H9 (cell line): ENCODE measurements around the gene GPR34. TPM values are rescaled to one million over a fixed set of nuclear protein-coding genes. Genes with fewer than 3 reads are reported as not detected.

ENCODE experiments used
- DNase-seq: peaks from one replicate; pipeline ENCODE4 v3.0.0-alpha.2; 2017
- H2AFZ ChIP-seq: one replicate; pipeline ENCODE4 v1.6.1; 2013; ENCODE audit warnings: mild to moderate bottlenecking, low read length, control low read depth, moderate library complexity
- H2AK5ac ChIP-seq: 2 replicates; pipeline ENCODE4 v1.6.1; 2013; ENCODE audit warnings: low read length, control low read depth, mixed read lengths; ENCODE audit not compliant: insufficient read length
- H2BK120ac ChIP-seq: one replicate; pipeline ENCODE4 v1.6.1; 2013; ENCODE audit warnings: low read depth, mild to moderate bottlenecking, low read length, control low read depth, inconsistent platforms; ENCODE audit not compliant: poor library complexity, severe bottlenecking
- H2BK12ac ChIP-seq: 2 replicates; pipeline ENCODE4 v1.6.1; 2013; ENCODE audit warnings: low read length, control low read depth, mixed read lengths, low read depth; ENCODE audit not compliant: insufficient read length
- H2BK15ac ChIP-seq: 2 replicates; pipeline ENCODE4 v1.6.1; 2013; ENCODE audit warnings: low read depth, low read length, control low read depth
- H2BK20ac ChIP-seq: one replicate; pipeline ENCODE4 v1.6.1; 2013; ENCODE audit warnings: low read depth, mild to moderate bottlenecking, low read length, control low read depth, inconsistent platforms; ENCODE audit not compliant: poor library complexity, severe bottlenecking
- H2BK5ac ChIP-seq: 2 replicates; pipeline ENCODE4 v1.6.1; 2013; ENCODE audit warnings: low read length, control low read depth, mixed read lengths; ENCODE audit not compliant: insufficient read length
- H3K14ac ChIP-seq: 2 replicates; pipeline ENCODE4 v1.6.1; 2013; ENCODE audit warnings: low read length, control low read depth; ENCODE audit not compliant: insufficient read depth
- H3K18ac ChIP-seq: 2 replicates; pipeline ENCODE4 v1.6.1; 2013; ENCODE audit warnings: low read depth, mild to moderate bottlenecking, mixed read lengths, low read length, control low read depth; ENCODE audit not compliant: insufficient read length
- H3K23ac ChIP-seq: 2 replicates; pipeline ENCODE4 v1.6.1; 2013; ENCODE audit warnings: low read length, control low read depth, mixed read lengths, low read depth; ENCODE audit not compliant: insufficient read length
- H3K23me2 ChIP-seq: 2 replicates; pipeline ENCODE4 v1.6.1; 2013; ENCODE audit warnings: low read depth, mild to moderate bottlenecking, mixed read lengths, low read length, control low read depth; ENCODE audit not compliant: insufficient read length, poor library complexity, severe bottlenecking
- H3K27ac ChIP-seq: 2 replicates; pipeline ENCODE4 v1.5.1; 2013; ENCODE audit warnings: low read length, control low read depth, mixed read lengths, low read depth; ENCODE audit not compliant: insufficient read length
- H3K27me3 ChIP-seq: 2 replicates; pipeline ENCODE4 v1.6.1; 2013; ENCODE audit warnings: low read length, control low read depth, inconsistent platforms; ENCODE audit not compliant: insufficient read depth
- H3K4ac ChIP-seq: 2 replicates; pipeline ENCODE4 v1.6.1; 2013; ENCODE audit warnings: low read depth, mild to moderate bottlenecking, control low read depth, inconsistent platforms, low read length, moderate library complexity
- H3K4me1 ChIP-seq: 2 replicates; pipeline ENCODE4 v1.6.1; 2013; ENCODE audit warnings: low read length, control low read depth, inconsistent platforms; ENCODE audit not compliant: insufficient read depth
- H3K4me2 ChIP-seq: 2 replicates; pipeline ENCODE4 v1.6.1; 2013; ENCODE audit warnings: low read length, control low read depth, mixed read lengths; ENCODE audit not compliant: insufficient read length, insufficient read depth
- H3K56ac ChIP-seq: 2 replicates; pipeline ENCODE4 v1.6.1; 2013; ENCODE audit warnings: low read depth, mild to moderate bottlenecking, mixed read lengths, low read length, control low read depth; ENCODE audit not compliant: insufficient read length
- H3K79me1 ChIP-seq: 2 replicates; pipeline ENCODE4 v1.6.1; 2013; ENCODE audit warnings: low read depth, mild to moderate bottlenecking, moderate library complexity, low read length, control low read depth, inconsistent platforms; ENCODE audit not compliant: insufficient read depth, poor library complexity, severe bottlenecking
- H3K79me2 ChIP-seq: 2 replicates; pipeline ENCODE4 v1.6.1; 2013; ENCODE audit warnings: low read length, control low read depth, inconsistent platforms; ENCODE audit not compliant: insufficient read depth
- H3K9ac ChIP-seq: 2 replicates; pipeline ENCODE4 v1.6.1; 2013; ENCODE audit warnings: low read length, control low read depth, mixed read lengths; ENCODE audit not compliant: insufficient read length; ENCODE audit errors: extremely low read depth
- H3K9me3 ChIP-seq: one replicate; pipeline ENCODE4 v1.6.1; 2013; ENCODE audit warnings: low read depth, low read length, inconsistent platforms; ENCODE audit not compliant: control insufficient read depth
- H3T11ph ChIP-seq: one replicate; pipeline ENCODE4 v1.6.1; 2013; ENCODE audit warnings: mild to moderate bottlenecking, low read length, control low read depth, inconsistent platforms
- H4K20me1 ChIP-seq: one replicate; pipeline ENCODE4 v1.6.1; 2013; ENCODE audit not compliant: control insufficient read depth, insufficient read length, insufficient read depth
- H4K5ac ChIP-seq: 2 replicates; pipeline ENCODE4 v1.6.1; 2013; ENCODE audit warnings: low read depth, mild to moderate bottlenecking, mixed read lengths, low read length, control low read depth; ENCODE audit not compliant: insufficient read length
- H4K8ac ChIP-seq: replicated peaks from 2 replicates; pipeline ENCODE4 v1.6.1; 2013; ENCODE audit warnings: low read length, control low read depth, mixed read lengths, low read depth; ENCODE audit not compliant: insufficient read length
- H4K91ac ChIP-seq: 2 replicates; pipeline ENCODE4 v1.6.1; 2013; ENCODE audit warnings: low read depth, mild to moderate bottlenecking, moderate library complexity, mixed read lengths, low read length, control low read depth; ENCODE audit not compliant: insufficient read length
- H3K27ac Mint-ChIP-seq, 3 experiments: 2 replicates in 2 of 3; 3 replicates in 1 of 3; pipeline ENCODE4 v1.8.0; 2020 to 2021; ENCODE audit warnings: mixed read lengths in 3 of 3, mild to moderate bottlenecking in 1 of 3, moderate library complexity in 1 of 3
- H3K27me3 Mint-ChIP-seq: 2 replicates; pipeline ENCODE4 v1.8.0; 2021; ENCODE audit warnings: low read depth, mild to moderate bottlenecking, moderate library complexity, mixed read lengths
- H3K36me3 Mint-ChIP-seq, 3 experiments: 2 replicates in 2 of 3; 3 replicates in 1 of 3; pipeline ENCODE4 v1.8.0; 2020 to 2021; ENCODE audit warnings: low read depth in 3 of 3, mixed read lengths in 3 of 3; ENCODE audit not compliant: insufficient read depth in 1 of 3
- H3K4me1 Mint-ChIP-seq, 2 experiments: 2 replicates each; pipeline ENCODE4 v1.8.0; 2020; ENCODE audit warnings: mixed read lengths in 2 of 2
- H3K4me3 Mint-ChIP-seq, 2 experiments: 2 replicates in 1 of 2; 3 replicates in 1 of 2; pipeline ENCODE4 v1.8.0; 2020 to 2021; ENCODE audit warnings: mild to moderate bottlenecking in 2 of 2, mixed read lengths in 2 of 2, moderate library complexity in 1 of 2
- H3K9me3 Mint-ChIP-seq, 2 experiments: 2 replicates in 1 of 2; 3 replicates in 1 of 2; pipeline ENCODE4 v1.8.0; 2020; ENCODE audit warnings: mild to moderate bottlenecking in 2 of 2, mixed read lengths in 2 of 2, moderate library complexity in 1 of 2
- WGBS: extraction: QIAGEN DNeasy Blood & Tissue Kit; methylation state at CpG from one replicate; pipeline ENCODE4 v1.1.7; 2013; ENCODE audit warnings: missing lambda C conversion rate, low lambda C conversion rate, mixed read lengths; ENCODE audit not compliant: insufficient read length; ENCODE audit errors: extremely low coverage; 5-methylcytosine and 5-hydroxymethylcytosine counted together
- total RNA-seq: library from RNA; stranded (reverse); gene quantifications from 2 replicates; pipeline ENCODE4 v1.2.1, GENCODE V29; 2021
- TF ChIP-seq, protein P1 (sequence below): fragments of 200-600 bp; sonication (generic); conservative IDR thresholded peaks from 3 replicates; pipeline ENCODE4 v1.8.0; 2021; ENCODE audit warnings: antibody characterized with exemption, mild to moderate bottlenecking

GPR34 gene
- total RNA-seq, 1 experiment from 2014 or later: not detected

DNA sequence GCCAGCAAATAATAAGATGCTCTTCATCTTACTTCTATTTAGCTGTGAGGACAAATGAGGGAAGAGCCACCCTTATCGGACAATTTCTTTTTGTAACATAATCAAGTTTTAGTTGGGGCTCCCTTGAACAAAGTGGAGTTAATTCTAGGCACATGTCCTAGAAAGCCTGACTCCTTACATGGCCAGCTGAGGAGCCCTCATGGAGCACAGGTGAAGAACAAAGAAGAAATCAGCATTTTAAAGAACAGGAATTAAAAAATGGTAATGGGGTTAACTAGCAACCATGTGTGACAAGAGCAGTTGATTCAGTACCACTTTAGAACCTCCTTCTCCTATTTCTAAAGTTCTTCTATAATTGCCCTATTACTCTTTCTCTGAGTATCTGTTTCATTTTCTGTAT, 51.1 kb downstream of the GPR34 start:
- H4K5ac ChIP-seq: no peak overlapping the region
- no peak overlapping the region for H3K23ac ChIP-seq
- H2AK5ac ChIP-seq: peak overlapping the region; percentile 75
- H3K9me3 ChIP-seq: no peaks in the 10 kb centered on the region
- peaks cover 5% of the 10 kb centered on the region; the same call in 1 of the 2 replicates for H3K4me1 ChIP-seq
- H2BK12ac ChIP-seq: no peak overlapping the region
- H3K4ac ChIP-seq: no peak overlapping the region
- H3T11ph ChIP-seq: no peak overlapping the region
- Mint-ChIP-seq H3K9me3 (peaks cover 34 to 39% of the 10 kb centered on the region in 2 experiments), H3K27ac (peak overlapping the region; percentile 77 to 91 (median 83); a peak in 6 of 7 replicates), H3K4me3 (peak overlapping the region in 1 of 2 experiments; percentile 47; a peak in 1 of 5 replicates), H3K4me1 (peaks cover 15 to 21% of the 10 kb centered on the region in 2 experiments), H3K36me3 (peaks cover 3 to 12% (median 5%) of the 10 kb centered on the region in 3 experiments), H3K27me3 (no peaks in the 10 kb centered on the region)
- no peak overlapping the region for H2BK15ac ChIP-seq
- no peaks in the 10 kb centered on the region for H3K79me1 ChIP-seq
- no peak overlapping the region for H2AFZ ChIP-seq
- peak overlapping the region; percentile 33 for H3K4me2 ChIP-seq
- H2BK120ac ChIP-seq: no peak overlapping the region
- H4K91ac ChIP-seq: no peak overlapping the region
- no peak overlapping the region for H3K27ac ChIP-seq
- no peak overlapping the region for H4K8ac ChIP-seq
- H3K23me2 ChIP-seq: no peaks in the 10 kb centered on the region
- no CpG with 5 or more reads among the region's 1 CpG for WGBS
- TF ChIP-seq, protein P1, sequence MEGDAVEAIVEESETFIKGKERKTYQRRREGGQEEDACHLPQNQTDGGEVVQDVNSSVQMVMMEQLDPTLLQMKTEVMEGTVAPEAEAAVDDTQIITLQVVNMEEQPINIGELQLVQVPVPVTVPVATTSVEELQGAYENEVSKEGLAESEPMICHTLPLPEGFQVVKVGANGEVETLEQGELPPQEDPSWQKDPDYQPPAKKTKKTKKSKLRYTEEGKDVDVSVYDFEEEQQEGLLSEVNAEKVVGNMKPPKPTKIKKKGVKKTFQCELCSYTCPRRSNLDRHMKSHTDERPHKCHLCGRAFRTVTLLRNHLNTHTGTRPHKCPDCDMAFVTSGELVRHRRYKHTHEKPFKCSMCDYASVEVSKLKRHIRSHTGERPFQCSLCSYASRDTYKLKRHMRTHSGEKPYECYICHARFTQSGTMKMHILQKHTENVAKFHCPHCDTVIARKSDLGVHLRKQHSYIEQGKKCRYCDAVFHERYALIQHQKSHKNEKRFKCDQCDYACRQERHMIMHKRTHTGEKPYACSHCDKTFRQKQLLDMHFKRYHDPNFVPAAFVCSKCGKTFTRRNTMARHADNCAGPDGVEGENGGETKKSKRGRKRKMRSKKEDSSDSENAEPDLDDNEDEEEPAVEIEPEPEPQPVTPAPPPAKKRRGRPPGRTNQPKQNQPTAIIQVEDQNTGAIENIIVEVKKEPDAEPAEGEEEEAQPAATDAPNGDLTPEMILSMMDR: no peak
- no peak for DNase-seq
- no peaks in the 10 kb centered on the region for H3K27me3 ChIP-seq
- H2BK20ac ChIP-seq: no peak overlapping the region
- no peaks in the 10 kb centered on the region for H3K79me2 ChIP-seq
- no peaks in the 10 kb centered on the region for H4K20me1 ChIP-seq
- no peak overlapping the region for H3K9ac ChIP-seq
- H3K18ac ChIP-seq: no peak overlapping the region
- H2BK5ac ChIP-seq: no peak overlapping the region
- no peak overlapping the region for H3K56ac ChIP-seq
- no peak overlapping the region for H3K14ac ChIP-seq

Other genes with a start within 250 kb of the GPR34 start
- not detected in 2 replicates for gene NYX, start 241.6 kb upstream of the GPR34 start, total RNA-seq
- not detected in 2 replicates for gene GPR82, start 35.2 kb downstream of the GPR34 start, total RNA-seq
- 44.1 and 51.5 TPM in 2 replicates for gene CASK, start 234.6 kb downstream of the GPR34 start, total RNA-seq